ENCODE results near the gene PCID2.

Gene PCID2

GRCh38 chr13:113149711-113150549 lies 58.5 kb downstream of the PCID2 start:
- DNase-seq (ENCODE audit: low read depth in 3 of 3) = no peak

- DNase-seq (ENCODE audit: low read depth in 3 of 3) = no peak
Measured at GRCh38 chr13:113148940-113149503, 59.4 kb downstream of the PCID2 start.

DNA sequence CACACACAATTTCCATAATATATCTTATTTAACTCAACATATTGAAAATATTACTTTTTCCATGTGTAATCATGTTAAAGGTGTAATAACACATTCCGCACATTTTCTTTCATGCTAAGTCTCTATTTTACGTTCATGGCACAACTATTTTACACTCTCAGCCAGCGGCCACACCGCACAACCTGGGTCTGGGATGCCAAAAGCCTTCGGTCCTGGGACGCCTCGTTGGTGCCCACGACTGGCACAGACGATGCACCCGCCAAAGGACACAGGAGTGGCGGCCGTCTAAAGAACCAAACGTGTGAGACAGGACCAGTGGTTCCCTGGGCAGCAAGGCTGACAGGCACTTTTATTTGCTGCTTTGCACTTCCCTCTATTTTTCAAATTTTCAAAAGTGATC lies 60.1 kb downstream of the PCID2 start:
- no peak for DNase-seq (ENCODE audit: low read depth in 3 of 3)

- DNase-seq (ENCODE audit: low read depth in 3 of 3) = no peak
Measured at GRCh38 chr13:113147206-113147605, 61.3 kb downstream of the PCID2 start.

GRCh38 chr13:113146750-113147149 lies 61.7 kb downstream of the PCID2 start:
- DNase-seq (ENCODE audit: low read depth in 3 of 3) = no peak

DNA sequence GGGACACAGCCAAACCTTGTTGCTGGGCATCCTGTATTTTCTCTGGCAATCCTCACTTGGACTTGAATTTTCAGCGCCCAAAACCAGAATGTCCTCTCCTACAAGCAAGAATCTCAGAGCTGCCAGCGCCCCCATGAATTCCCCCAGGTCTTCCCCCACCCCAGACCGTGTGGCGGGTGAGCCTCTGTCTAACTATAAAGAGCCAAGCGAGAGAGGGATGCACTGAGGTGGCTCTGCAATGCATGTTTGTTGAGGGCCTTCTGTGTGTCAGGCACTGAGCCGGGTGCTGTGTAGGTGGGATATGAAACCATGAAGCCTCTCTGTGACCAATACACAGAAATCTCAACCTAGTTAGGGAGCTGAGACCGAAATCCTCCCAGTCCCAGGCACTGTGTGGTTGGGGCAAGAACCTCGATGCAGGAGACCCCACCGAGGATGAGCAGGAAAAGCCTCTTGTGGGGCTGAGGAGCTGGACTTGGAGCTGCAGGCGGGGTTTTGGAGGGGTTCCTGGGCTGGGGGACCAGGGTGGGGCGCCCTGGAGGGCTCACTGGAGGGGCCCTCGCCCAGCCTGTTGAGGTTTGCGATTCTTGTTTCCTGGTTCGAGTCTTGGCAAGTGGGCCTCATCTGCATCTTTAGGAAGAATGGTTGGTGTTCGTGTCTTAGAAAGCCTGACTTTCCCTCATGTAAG lies 62.4 kb downstream of the PCID2 start:
- no peak for DNase-seq (ENCODE audit: low read depth in 3 of 3)

GRCh38 chr13:113145496-113145895 lies 63.0 kb downstream of the PCID2 start:
- DNase-seq (ENCODE audit: low read depth in 3 of 3) = peak in 2 of 3 donors; percentile 24 to 72

DNA sequence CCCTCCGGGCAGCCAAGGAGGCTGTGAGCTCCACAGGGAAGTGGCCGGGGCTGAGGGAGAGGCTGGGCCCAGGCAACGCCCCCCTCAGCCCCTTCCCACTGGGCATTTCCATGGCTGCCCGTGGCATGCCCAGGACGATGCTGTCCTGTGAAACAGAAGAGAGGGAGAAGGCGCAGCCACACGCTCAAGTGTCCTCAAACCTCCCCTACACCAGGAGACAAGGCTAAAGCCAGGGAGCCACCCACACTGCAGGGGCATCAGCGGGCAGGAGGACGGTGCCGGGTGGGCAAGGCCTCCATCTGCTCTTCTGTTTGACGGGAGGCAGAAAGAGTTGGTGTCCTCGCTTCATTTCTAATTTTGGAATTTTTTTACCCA lies 64.2 kb downstream of the PCID2 start:
- DNase-seq (ENCODE audit: low read depth in 3 of 3) = no peak

DNA sequence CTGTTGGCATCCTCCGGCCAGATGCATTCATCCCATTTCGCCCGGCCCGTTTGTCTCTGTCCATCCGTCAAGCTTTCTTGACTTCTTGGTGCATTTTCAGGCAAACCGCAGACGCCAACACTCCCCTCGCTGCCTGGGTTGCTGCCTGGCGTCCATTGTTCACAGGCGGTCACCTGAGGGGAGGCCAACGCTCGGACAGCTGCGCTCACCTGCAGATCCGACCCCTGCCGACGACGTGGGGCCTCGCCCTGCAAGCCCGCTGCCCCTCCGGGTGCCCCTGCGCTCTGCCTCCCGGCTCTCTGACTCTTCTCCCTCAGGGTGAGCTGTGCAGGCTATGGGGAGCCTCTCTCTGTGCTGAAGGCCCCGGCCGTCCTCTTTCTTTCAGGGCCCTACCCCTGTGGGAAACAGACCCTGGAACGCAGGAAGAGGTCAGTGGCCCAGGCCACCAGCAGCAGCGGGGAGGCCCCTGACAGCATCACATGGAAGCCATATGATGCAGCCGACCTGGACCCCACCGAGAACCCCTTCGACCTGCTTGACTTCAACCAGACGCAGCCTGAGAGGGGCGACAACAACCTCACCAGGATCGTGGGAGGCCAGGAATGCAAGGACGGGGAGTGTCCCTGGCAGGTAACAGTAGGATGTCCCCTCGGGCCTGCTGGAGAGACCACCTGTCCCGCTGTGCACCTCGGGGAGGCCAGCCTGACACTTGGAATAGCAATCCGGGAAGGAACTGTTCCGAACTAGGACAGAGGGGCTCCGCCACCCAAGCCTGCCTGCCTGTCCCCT lies 64.8 kb downstream of the PCID2 start:
- DNase-seq (ENCODE audit: low read depth in 3 of 3) = no peak

GRCh38 chr13:113142876-113143275 lies 65.6 kb downstream of the PCID2 start:
- DNase-seq (ENCODE audit: low read depth in 3 of 3) = no peak

DNA sequence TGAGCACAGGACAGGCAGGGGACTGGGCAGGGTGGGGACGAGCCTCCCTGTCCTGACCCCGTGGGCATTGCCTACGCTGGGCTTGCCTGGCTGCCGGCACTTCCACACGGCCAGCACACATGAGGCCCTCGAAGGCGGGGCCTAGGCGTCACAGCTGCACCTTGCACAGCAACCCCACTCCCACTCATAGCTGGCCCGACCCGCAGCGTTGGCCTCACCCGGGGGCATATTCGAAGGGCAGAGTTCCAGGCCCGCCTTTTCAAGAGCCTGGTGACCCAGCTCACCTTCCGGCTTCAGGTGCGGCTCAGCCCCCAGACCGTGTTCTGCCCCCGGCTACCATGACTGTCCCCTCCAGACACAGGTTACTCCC lies 66.9 kb downstream of the PCID2 start:
- DNase-seq (ENCODE audit: low read depth in 3 of 3) = no peak

DNA sequence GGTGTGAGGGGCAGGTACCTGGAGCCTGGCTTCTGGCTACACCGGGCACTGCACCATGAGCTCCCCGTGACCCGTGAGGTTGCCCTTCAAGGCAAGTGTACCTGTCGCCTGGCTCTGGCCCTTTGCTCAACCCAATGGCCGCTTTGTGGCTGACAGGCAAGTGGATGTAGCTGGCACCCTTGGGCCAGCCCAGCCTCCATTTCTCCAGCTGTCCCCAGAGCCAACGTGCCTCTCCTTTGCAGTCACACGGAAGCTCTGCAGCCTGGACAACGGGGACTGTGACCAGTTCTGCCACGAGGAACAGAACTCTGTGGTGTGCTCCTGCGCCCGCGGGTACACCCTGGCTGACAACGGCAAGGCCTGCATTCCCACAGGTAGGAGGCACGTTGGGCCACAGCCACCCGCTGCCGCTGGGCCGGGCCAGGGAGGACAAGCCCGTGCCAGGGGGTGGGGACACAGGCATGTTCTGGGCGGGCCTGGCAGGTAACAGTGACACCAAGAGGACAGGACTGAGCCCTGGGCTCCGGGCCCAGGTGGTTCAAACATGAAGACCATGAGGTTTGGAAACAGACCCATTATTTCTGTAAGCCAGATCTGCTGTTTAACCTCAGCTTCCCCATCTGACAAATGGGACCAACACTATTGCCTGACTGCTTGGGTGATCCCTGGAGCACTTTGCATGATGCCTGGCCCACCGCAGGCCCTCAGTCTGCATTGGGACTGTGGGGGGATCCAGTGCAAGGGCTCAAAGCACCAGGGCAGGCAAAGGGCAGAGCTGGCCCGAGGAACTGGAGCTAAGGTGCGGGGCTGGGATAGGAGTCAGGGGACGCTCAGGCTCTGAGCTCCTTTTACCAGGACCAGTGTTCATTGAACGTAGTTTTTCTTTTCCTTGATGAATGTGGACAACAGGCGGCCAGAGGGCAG lies 67.5 kb downstream of the PCID2 start:
- no peak for DNase-seq (ENCODE audit: low read depth in 3 of 3)

DNA sequence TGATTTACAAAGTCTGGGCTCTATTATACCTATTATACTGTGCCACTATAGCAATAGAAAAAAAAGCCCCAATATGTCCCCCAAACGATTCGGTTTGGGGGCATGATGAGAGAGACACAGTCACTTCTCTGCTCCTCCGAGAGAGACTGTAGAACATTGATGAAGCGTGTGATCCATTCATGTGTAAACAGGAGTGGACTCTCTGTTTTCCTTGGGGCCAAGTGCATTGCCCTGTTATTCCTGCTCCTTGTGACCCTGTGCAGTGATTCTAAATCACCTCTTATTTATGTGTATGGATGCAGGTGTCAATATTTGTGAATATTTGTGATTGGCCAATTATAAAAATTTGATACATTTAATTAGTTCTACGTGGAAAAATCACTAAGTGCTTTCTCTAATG lies 68.9 kb downstream of the PCID2 start:
- DNase-seq (ENCODE audit: low read depth in 3 of 3) = no peak

DNA sequence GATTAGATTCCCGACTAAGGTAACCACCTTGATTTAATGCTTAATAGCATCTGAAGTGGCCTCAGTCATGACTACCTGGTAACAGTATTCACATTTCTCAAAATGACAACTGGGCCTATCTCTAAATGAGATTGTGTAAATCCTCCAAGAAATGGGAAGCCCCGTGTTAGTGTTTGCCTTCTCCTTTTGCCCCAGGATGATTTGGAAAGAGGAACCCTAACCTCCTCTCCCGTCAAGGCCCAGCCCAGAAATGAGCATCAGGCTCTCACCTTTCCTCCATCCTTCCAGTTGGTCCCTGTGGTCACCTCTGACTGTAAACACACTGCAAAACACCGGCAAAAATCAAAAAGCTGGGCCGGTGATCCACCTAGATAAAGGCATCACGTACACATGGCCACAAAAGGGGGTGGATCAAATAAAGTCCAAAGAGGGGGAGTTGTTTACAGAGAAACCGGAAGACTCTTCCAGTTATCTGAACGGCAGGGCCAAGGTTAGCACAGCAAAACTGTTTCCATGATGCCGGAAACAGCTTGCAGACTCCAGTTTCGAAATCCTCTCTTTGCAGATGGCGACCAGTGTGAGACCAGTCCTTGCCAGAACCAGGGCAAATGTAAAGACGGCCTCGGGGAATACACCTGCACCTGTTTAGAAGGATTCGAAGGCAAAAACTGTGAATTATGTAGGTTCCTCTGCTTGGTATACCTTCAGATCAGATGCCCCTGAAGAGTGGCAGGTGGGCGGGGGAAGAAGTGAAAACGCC lies 69.5 kb downstream of the PCID2 start:
- no peak for DNase-seq (ENCODE audit: low read depth in 3 of 3)

GRCh38 chr13:113137691-113138298 lies 70.7 kb downstream of the PCID2 start:
- no peak for DNase-seq (ENCODE audit: low read depth in 3 of 3)

DNA sequence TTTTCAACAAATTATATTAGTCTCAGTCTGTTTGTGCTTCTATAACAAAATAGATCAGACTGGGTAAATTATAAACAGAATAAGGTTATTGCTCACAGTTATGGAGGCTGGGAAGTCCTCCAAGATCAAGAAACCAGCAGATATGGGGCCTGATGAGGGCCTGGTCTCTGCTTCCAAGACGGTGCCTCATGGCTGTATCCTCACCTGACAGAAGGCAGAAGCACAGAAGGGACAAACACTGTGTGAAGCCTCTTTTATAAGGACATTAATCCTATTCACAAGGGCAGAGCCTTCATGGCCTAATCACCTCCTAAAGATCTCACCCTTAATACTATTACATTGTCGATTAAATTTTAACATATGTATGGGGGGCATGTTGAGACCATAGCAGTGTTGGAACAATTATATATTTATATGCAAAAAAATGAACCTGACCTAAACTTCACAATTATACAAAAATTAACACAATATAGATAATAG lies 73.1 kb downstream of the PCID2 start:
- no peak for DNase-seq (ENCODE audit: low read depth in 3 of 3)

- DNase-seq (ENCODE audit: low read depth in 3 of 3) = no peak
Measured at GRCh38 chr13:113129921-113130750, 78.3 kb downstream of the PCID2 start.

DNA sequence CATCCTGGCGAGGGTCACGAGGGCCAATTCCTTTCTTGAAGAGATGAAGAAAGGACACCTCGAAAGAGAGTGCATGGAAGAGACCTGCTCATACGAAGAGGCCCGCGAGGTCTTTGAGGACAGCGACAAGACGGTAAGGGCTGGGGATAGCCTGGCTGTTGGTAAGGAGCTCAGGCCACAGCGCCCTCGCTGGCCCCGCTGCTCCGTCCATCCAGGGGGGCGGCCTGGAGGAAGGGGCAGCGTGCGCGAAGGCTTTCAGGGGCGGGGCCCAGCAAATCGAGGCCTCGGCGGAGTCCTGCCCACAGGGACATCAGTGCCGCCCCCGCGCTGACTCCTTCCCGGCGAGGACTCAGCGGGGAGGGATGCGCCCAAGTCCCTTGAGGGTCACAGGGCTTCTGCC lies 79.0 kb downstream of the PCID2 start:
- DNase-seq (ENCODE audit: low read depth in 3 of 3) = no peak
